ENCODE measurements around the gene MRPL20.
"Not testable (repeated sequence)": the region's sequence is repeated elsewhere in the genome, so short reads cannot be mapped to it uniquely, and the experiment has no call there.

Gene MRPL20

GRCh38 chr1:1430114-1430982 is 23.3 kb upstream of the MRPL20 start:
- H3K9me3 ChIP-seq (ENCODE audit: control insufficient read depth, insufficient read depth, low read length): no peaks in the 10 kb centered on the region
- no peak overlapping the region for H3K4me3 ChIP-seq (ENCODE audit: low read length)
- H3K9me2 ChIP-seq (replicated peaks; ENCODE audit: control insufficient read depth, low read length): no peaks in the 10 kb centered on the region
- no peak overlapping the region for H3K4me2 ChIP-seq (ENCODE audit: low read length)
- no peaks in the 10 kb centered on the region for H4K20me1 ChIP-seq (ENCODE audit: control insufficient read depth, insufficient read depth, low read depth, low read length)
- H3K36me3 ChIP-seq (ENCODE audit: control insufficient read depth, low read length): no peaks in the 10 kb centered on the region
- no peaks in the 10 kb centered on the region for H3K79me2 ChIP-seq (ENCODE audit: control insufficient read depth, low read length)
- peaks cover 49% of the 10 kb centered on the region for H3K27me3 ChIP-seq (ENCODE audit: control insufficient read depth, low read length)
- 0 out of 2 replicates have a peak, but pooled peaks cover 5% of the 10 kb centered on the region for H3K4me1 ChIP-seq (ENCODE audit: control insufficient read depth, low read length)
- H3F3A ChIP-seq (ENCODE audit: control insufficient read depth, insufficient read depth): no peaks in the 10 kb centered on the region
- TF ChIP-seq EZH2phosphoT487 (IDR thresholded peaks at IDR 0.05; ENCODE audit: borderline replicate concordance, low read length) (no peak), CTCF (IDR thresholded peaks at IDR 0.05; ENCODE audit: low read depth, low read length, poor library complexity, severe bottlenecking) (no peak)
- no peak overlapping the region for H3K27ac ChIP-seq (ENCODE audit: low read depth, low read length)

- no peaks in the 10 kb centered on the region for H3K36me3 ChIP-seq (ENCODE audit: control insufficient read depth, low read length)
- no peaks in the 10 kb centered on the region for H3K9me3 ChIP-seq (ENCODE audit: control insufficient read depth, insufficient read depth, low read length)
- H4K20me1 ChIP-seq (ENCODE audit: control insufficient read depth, insufficient read depth, low read depth, low read length): no peaks in the 10 kb centered on the region
- H3K79me2 ChIP-seq (ENCODE audit: control insufficient read depth, low read length): no peaks in the 10 kb centered on the region
- H3K4me2 ChIP-seq (ENCODE audit: low read length): no peak overlapping the region
- H3K4me3 ChIP-seq (ENCODE audit: low read length): no peak overlapping the region
- H3K9me2 ChIP-seq (replicated peaks; ENCODE audit: control insufficient read depth, low read length): no peaks in the 10 kb centered on the region
- H3K27ac ChIP-seq (ENCODE audit: low read depth, low read length): no peak overlapping the region
- TF ChIP-seq EZH2phosphoT487 (IDR thresholded peaks at IDR 0.05; ENCODE audit: borderline replicate concordance, low read length) (no peak), CTCF (IDR thresholded peaks at IDR 0.05; ENCODE audit: low read depth, low read length, poor library complexity, severe bottlenecking) (no peak)
- 0 out of 2 replicates have a peak, but pooled peaks cover 5% of the 10 kb centered on the region for H3K4me1 ChIP-seq (ENCODE audit: control insufficient read depth, low read length)
- peaks cover 43% of the 10 kb centered on the region for H3K27me3 ChIP-seq (ENCODE audit: control insufficient read depth, low read length)
- H3F3A ChIP-seq (ENCODE audit: control insufficient read depth, insufficient read depth): no peaks in the 10 kb centered on the region
Observed at GRCh38 chr1:1429671-1430073, 22.6 kb upstream of the MRPL20 start.

GRCh38 chr1:1428967-1429366 is 21.9 kb upstream of the MRPL20 start:
- not testable (repeated sequence) for H4K20me1 ChIP-seq (ENCODE audit: control insufficient read depth, insufficient read depth, low read depth, low read length); H3F3A ChIP-seq (ENCODE audit: control insufficient read depth, insufficient read depth); H3K36me3 ChIP-seq (ENCODE audit: control insufficient read depth, low read length); H3K9me3 ChIP-seq (ENCODE audit: control insufficient read depth, insufficient read depth, low read length); H3K4me3 ChIP-seq (ENCODE audit: low read length); H3K79me2 ChIP-seq (ENCODE audit: control insufficient read depth, low read length); H3K4me1 ChIP-seq (ENCODE audit: control insufficient read depth, low read length); H3K27ac ChIP-seq (ENCODE audit: low read depth, low read length); H3K4me2 ChIP-seq (ENCODE audit: low read length); H3K9me2 ChIP-seq (replicated peaks; ENCODE audit: control insufficient read depth, low read length)
- H3K27me3 ChIP-seq (ENCODE audit: control insufficient read depth, low read length): peaks cover 36% of the 10 kb centered on the region

GRCh38 chr1:1428174-1428573 is 21.1 kb upstream of the MRPL20 start:
- Histone ChIP-seq H4K20me1 (ENCODE audit: control insufficient read depth, insufficient read depth, low read depth, low read length) (0 out of 2 replicates have a peak, but pooled peaks cover 1% of the 10 kb centered on the region), H3F3A (ENCODE audit: control insufficient read depth, insufficient read depth) (no peaks in the 10 kb centered on the region)
- no peak for TF ChIP-seq EZH2phosphoT487 (IDR thresholded peaks at IDR 0.05; ENCODE audit: borderline replicate concordance, low read length)
- TF ChIP-seq CTCF (IDR thresholded peaks at IDR 0.05; ENCODE audit: low read depth, low read length, poor library complexity, severe bottlenecking): no peak

More at GRCh38 chr1:1428174-1428573, 21.1 kb upstream of the MRPL20 start:
- H3K4me1 ChIP-seq (ENCODE audit: control insufficient read depth, low read length): no peaks in the 10 kb centered on the region
- H3K4me2 ChIP-seq (ENCODE audit: low read length): no peak overlapping the region
- H3K36me3 ChIP-seq (ENCODE audit: control insufficient read depth, low read length): no peaks in the 10 kb centered on the region
- H3K79me2 ChIP-seq (ENCODE audit: control insufficient read depth, low read length): no peaks in the 10 kb centered on the region
- H3K4me3 ChIP-seq (ENCODE audit: low read length): no peak overlapping the region
- no peak overlapping the region for H3K27ac ChIP-seq (ENCODE audit: low read depth, low read length)
- peaks cover 28% of the 10 kb centered on the region for H3K27me3 ChIP-seq (ENCODE audit: control insufficient read depth, low read length)
- no peaks in the 10 kb centered on the region for H3K9me2 ChIP-seq (replicated peaks; ENCODE audit: control insufficient read depth, low read length)
- H3K9me3 ChIP-seq (ENCODE audit: control insufficient read depth, insufficient read depth, low read length): no peaks in the 10 kb centered on the region
